ENCODE data around the gene NRM. TPM values are rescaled to one million over a fixed set of nuclear protein-coding genes. Genes with fewer than 3 reads are reported as not detected.

The NRM gene
- total and polyA plus RNA-seq, 2 of the 13 experiments (the other 11 are each of a cell fraction or from before 2014, with no cell fraction given) = 12.5 to 16.0 TPM

DNA sequence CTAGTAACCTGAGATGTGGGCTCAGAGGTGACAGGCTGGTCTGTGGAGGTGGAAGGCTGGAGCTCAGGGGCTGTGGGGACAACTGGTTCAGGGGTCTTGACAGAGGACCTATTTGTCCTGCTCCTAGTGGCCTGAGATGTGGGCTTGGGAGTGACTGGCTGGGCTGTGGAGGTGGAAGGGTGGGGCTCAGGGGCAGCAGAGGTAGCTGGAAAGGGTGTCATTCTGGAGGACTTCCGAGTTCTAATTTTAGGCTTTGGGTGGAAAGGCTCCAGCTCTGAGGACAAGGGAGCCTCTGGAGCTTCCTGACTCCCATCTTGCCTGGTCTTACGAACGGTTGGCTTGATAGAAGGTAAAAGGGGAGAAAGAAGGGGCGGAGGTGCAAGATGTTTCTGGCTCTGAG lies 14.8 kb upstream of the NRM start:
- no peaks in the 10 kb centered on the region for H3K79me2 ChIP-seq (ENCODE audit: insufficient read depth, low read length)
- FAIRE-seq (no peak), ATAC-seq (no peak), DNase-seq (ENCODE audit: low spot score) (no peak)
- BruUV-seq (replicated peaks) = no TSS peak
- no peak overlapping the region for H3K4me3 ChIP-seq (replicated peaks in 1 of 3; ENCODE audit: insufficient read depth in 1 of 3, low read depth in 2 of 3, low read length in 3 of 3)
- H3K27ac ChIP-seq (ENCODE audit: extremely low read length, insufficient read depth, low read length) = no peak overlapping the region
- H3K4me2 ChIP-seq (ENCODE audit: low read depth, low read length) = no peak overlapping the region
- in situ Hi-C loops (cut with HindIII; ENCODE audit: extremely low pct_ligation_motif_present, low pct_unique_long_range_greater_than_20kb) (no loop called here), intact Hi-C loops (cut with micrococcal nuclease; ENCODE audit: unreplicated experiment) (no loop called here)
- TF ChIP-seq ZNF17 (CRISPR knock-in tag; IDR thresholded peaks at IDR 0.05) (no peak), ZNF10 (CRISPR knock-in tag; IDR thresholded peaks at IDR 0.05; ENCODE audit: borderline replicate concordance, low read depth) (no peak), ZSCAN12 (CRISPR knock-in tag; IDR thresholded peaks at IDR 0.05) (no peak), ZNF574 (CRISPR knock-in tag; IDR thresholded peaks at IDR 0.05) (no peak), ZNF629 (CRISPR knock-in tag; conservative IDR thresholded peaks at IDR 0.05) (no peak)
- ChIA-PET CTCF (ENCODE audit: low intra/inter-chr PET ratio, low total read pairs) (no interaction called here), POLR2A (interaction anchor here (1.3 to 1.5 kb wide), 2 partner anchors 12 to 15 kb away, joined by 5 to 8 read pairs; partner anchors contain the start of genes MDC1 and NRM)
- peaks cover 3 to 55% of the 10 kb centered on the region in 2 experiments for H3K36me3 ChIP-seq (replicated peaks in 1 of 2; ENCODE audit: control insufficient read depth in 1 of 2, insufficient read depth in 2 of 2, low read length in 2 of 2)
- no peaks in the 10 kb centered on the region for H4K20me1 ChIP-seq (ENCODE audit: insufficient read depth, low read length)
- H3K9ac ChIP-seq (ENCODE audit: insufficient read depth, low read depth, low read length) = no peak overlapping the region
- no peaks in the 10 kb centered on the region for H3K27me3 ChIP-seq (ENCODE audit: control insufficient read depth in 1 of 2, insufficient read depth in 2 of 2, low read length in 2 of 2)
- no peaks in the 10 kb centered on the region for H3K9me3 ChIP-seq (ENCODE audit: low read length)
- 96% methylated on average over 4 of the region's 4 CpGs for WGBS (ENCODE audit: low lambda C conversion rate)
- peaks cover 8% of the 10 kb centered on the region; the same call in 1 of the 2 replicates for H3K4me1 ChIP-seq (ENCODE audit: insufficient read depth, low read length)
- no peak overlapping the region for H2AFZ ChIP-seq (ENCODE audit: low read length)

DNA sequence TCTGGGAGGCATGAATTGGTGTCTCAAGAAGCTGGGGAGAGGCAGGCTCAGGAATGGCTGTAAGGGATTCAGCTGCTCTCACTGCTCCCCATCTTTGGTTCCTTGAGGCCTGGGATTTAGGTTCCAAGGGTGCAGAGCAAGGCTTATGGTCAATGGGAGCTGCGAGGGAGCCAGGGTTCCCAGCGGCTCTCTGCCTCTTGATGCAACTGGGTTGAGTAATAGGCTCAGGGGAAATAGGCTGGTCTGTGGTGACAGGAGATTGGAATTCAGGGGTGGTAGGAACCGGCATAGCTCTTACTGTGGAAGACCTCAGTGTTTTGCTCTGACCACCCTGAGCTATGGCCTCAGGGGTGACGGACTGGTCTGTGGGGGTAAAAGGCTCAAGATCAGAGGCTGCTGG lies 13.0 kb upstream of the NRM start:
- Histone ChIP-seq H2AFZ (ENCODE audit: low read length) (no peak overlapping the region), H3K4me3 (replicated peaks in 1 of 3; ENCODE audit: insufficient read depth in 1 of 3, low read depth in 2 of 3, low read length in 3 of 3) (no peak overlapping the region), H3K79me2 (ENCODE audit: insufficient read depth, low read length) (no peaks in the 10 kb centered on the region), H3K27ac (ENCODE audit: extremely low read length, insufficient read depth, low read length) (no peak overlapping the region), H4K20me1 (ENCODE audit: insufficient read depth, low read length) (no peaks in the 10 kb centered on the region), H3K9ac (ENCODE audit: insufficient read depth, low read depth, low read length) (no peak overlapping the region), H3K27me3 (ENCODE audit: control insufficient read depth in 1 of 2, insufficient read depth in 2 of 2, low read length in 2 of 2) (no peaks in the 10 kb centered on the region), H3K4me2 (ENCODE audit: low read depth, low read length) (no peak overlapping the region), H3K4me1 (ENCODE audit: insufficient read depth, low read length) (0 out of 2 replicates have a peak, but pooled peaks cover 6% of the 10 kb centered on the region), H3K9me3 (ENCODE audit: low read length) (no peaks in the 10 kb centered on the region), H3K36me3 (replicated peaks in 1 of 2; ENCODE audit: control insufficient read depth in 1 of 2, insufficient read depth in 2 of 2, low read length in 2 of 2) (peaks cover 2 to 49% of the 10 kb centered on the region in 2 experiments)
- no peak for FAIRE-seq
- no peak for DNase-seq (ENCODE audit: low spot score)
- no peak for ATAC-seq
- 89% methylated on average over 4 of the region's 4 CpGs for WGBS (ENCODE audit: low lambda C conversion rate)
- no TSS peak for BruUV-seq (replicated peaks)
- in situ Hi-C loops (cut with HindIII; ENCODE audit: extremely low pct_ligation_motif_present, low pct_unique_long_range_greater_than_20kb) (no loop called here), intact Hi-C loops (cut with micrococcal nuclease; ENCODE audit: unreplicated experiment) (no loop called here)
- ChIA-PET CTCF (ENCODE audit: low intra/inter-chr PET ratio, low total read pairs) (no interaction called here), POLR2A (interaction anchor here (1.0 to 1.8 kb wide), 3 partner anchors 9 to 13 kb away, joined by 4 to 18 read pairs (median 6); partner anchors contain the start of gene MDC1)
- no peak for TF ChIP-seq KLF13 (CRISPR knock-in tag; IDR thresholded peaks at IDR 0.05)
- TF ChIP-seq, protein P1, sequence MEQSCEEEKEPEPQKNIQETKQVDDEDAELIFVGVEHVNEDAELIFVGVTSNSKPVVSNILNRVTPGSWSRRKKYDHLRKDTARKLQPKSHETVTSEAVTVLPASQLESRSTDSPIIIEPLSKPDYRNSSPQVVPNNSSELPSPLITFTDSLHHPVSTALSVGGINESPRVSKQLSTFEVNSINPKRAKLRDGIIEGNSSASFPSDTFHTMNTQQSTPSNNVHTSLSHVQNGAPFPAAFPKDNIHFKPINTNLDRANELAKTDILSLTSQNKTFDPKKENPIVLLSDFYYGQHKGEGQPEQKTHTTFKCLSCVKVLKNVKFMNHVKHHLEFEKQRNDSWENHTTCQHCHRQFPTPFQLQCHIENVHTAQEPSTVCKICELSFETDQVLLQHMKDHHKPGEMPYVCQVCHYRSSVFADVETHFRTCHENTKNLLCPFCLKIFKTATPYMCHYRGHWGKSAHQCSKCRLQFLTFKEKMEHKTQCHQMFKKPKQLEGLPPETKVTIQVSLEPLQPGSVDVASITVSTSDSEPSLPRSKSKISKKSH (CRISPR knock-in tag; IDR thresholded peaks at IDR 0.05; ENCODE audit: borderline replicate concordance) = no peak
- no peak for TF ChIP-seq MIER2 (CRISPR knock-in tag; IDR thresholded peaks at IDR 0.05)
- TF ChIP-seq ZNF550 (CRISPR knock-in tag; IDR thresholded peaks at IDR 0.05; ENCODE audit: borderline replicate concordance) = no peak
- TF ChIP-seq, protein P2, sequence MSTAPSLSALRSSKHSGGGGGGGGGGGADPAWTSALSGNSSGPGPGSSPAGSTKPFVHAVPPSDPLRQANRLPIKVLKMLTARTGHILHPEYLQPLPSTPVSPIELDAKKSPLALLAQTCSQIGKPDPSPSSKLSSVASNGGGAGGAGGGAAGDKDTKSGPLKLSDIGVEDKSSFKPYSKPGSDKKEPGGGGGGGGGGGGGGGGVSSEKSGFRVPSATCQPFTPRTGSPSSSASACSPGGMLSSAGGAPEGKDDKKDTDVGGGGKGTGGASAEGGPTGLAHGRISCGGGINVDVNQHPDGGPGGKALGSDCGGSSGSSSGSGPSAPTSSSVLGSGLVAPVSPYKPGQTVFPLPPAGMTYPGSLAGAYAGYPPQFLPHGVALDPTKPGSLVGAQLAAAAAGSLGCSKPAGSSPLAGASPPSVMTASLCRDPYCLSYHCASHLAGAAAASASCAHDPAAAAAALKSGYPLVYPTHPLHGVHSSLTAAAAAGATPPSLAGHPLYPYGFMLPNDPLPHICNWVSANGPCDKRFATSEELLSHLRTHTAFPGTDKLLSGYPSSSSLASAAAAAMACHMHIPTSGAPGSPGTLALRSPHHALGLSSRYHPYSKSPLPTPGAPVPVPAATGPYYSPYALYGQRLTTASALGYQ (CRISPR knock-in tag; IDR thresholded peaks at IDR 0.05) = no peak
- no peak for TF ChIP-seq ZNF546 (CRISPR knock-in tag; conservative IDR thresholded peaks at IDR 0.05)
- no peak for TF ChIP-seq MLLT10 (CRISPR knock-in tag; IDR thresholded peaks at IDR 0.05)
- TF ChIP-seq KDM5A (IDR thresholded peaks at IDR 0.05; ENCODE audit: borderline replicate concordance, low read length) = no peak

Measured in HepG2 (cell line).